ENCODE measurements around the gene RET.

DNA sequence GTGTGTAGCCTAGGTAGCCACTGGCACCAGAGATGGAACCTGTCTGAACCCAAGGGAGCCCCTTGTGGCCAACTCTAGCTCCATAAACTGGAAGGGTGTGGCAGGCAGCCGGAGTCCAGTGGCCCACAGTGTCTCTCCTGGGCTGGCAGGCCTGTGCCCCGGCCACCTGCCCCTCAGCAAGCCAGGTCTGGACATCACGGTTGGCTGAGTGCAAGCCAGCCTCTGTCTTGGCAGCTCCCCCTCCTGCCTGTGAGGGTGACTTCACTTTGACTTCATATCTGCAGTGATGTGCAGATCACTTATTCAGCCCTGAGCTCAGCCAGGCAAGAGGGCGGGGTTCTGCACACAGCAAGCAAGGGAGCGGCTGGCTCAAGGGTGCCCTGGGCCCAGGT lies 1.3 kb upstream of the RET start:
- TF ChIP-seq, protein P1, sequence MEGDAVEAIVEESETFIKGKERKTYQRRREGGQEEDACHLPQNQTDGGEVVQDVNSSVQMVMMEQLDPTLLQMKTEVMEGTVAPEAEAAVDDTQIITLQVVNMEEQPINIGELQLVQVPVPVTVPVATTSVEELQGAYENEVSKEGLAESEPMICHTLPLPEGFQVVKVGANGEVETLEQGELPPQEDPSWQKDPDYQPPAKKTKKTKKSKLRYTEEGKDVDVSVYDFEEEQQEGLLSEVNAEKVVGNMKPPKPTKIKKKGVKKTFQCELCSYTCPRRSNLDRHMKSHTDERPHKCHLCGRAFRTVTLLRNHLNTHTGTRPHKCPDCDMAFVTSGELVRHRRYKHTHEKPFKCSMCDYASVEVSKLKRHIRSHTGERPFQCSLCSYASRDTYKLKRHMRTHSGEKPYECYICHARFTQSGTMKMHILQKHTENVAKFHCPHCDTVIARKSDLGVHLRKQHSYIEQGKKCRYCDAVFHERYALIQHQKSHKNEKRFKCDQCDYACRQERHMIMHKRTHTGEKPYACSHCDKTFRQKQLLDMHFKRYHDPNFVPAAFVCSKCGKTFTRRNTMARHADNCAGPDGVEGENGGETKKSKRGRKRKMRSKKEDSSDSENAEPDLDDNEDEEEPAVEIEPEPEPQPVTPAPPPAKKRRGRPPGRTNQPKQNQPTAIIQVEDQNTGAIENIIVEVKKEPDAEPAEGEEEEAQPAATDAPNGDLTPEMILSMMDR (IDR thresholded peaks at IDR 0.05) = no peak
- TF ChIP-seq POLR2AphosphoS5 (IDR thresholded peaks at IDR 0.05) = no peak
